ENCODE results near the gene DAAM1. TPM values are rescaled to one million over a fixed set of nuclear protein-coding genes. Genes with fewer than 3 reads are reported as not detected.

The DAAM1 gene
- total RNA-seq, 3 donors from 2014 or later (not counting 1 experiment from before 2014, with no cell fraction given), result 10.9 to 31.4 (median 12.6) TPM

- WGBS (ENCODE audit: insufficient coverage), result 95% methylated on average over 2 of the region's 2 CpGs
These were observed 183.3 kb downstream of the DAAM1 start for GRCh38 chr14:59371771-59372170.

DNA sequence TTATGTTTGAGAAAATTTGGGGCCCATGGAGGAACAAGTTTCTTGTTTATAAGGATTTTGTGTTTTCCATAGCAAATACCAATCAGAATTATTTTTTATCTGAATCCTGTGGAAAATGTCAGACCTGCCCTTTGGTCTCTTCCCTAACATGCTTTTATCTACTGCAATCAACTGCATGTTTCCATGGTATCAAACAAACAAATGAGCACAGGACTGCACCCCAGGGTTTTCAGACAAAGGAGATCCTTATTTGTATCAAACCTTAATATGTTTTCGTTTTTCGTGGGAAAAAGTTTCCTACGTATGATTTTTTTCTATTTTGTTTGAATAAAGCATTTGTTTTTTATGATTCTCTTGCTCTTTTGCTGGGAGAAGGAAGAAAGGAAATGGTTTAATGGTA lies 185.6 kb downstream of the DAAM1 start:
- Histone ChIP-seq H3K27me3 (ENCODE audit: control insufficient read depth, insufficient read depth, low read length) (no peaks in the 10 kb centered on the region), H3K27ac (ENCODE audit: low read length) (no peak overlapping the region), H3K4me3 (ENCODE audit: low read length) (no peak overlapping the region), H3K9me3 (ENCODE audit: control insufficient read depth, insufficient read depth, low read length) (no peaks in the 10 kb centered on the region), H3K36me3 (ENCODE audit: control insufficient read depth, insufficient read depth, low read length) (no peaks in the 10 kb centered on the region), H3K4me1 (ENCODE audit: control insufficient read depth, insufficient read depth, low read length) (no peaks in the 10 kb centered on the region)
- peaks cover 3% of the 10 kb centered on the region for H3K36me3 Mint-ChIP-seq
- WGBS (ENCODE audit: insufficient coverage), result 87% methylated on average over 3 of the region's 3 CpGs
- H3K4me1 Mint-ChIP-seq, result peaks cover 6 to 11% of the 10 kb centered on the region in 2 donors
- no peak overlapping the region for H3K27ac Mint-ChIP-seq
- TF ChIP-seq, protein P1, sequence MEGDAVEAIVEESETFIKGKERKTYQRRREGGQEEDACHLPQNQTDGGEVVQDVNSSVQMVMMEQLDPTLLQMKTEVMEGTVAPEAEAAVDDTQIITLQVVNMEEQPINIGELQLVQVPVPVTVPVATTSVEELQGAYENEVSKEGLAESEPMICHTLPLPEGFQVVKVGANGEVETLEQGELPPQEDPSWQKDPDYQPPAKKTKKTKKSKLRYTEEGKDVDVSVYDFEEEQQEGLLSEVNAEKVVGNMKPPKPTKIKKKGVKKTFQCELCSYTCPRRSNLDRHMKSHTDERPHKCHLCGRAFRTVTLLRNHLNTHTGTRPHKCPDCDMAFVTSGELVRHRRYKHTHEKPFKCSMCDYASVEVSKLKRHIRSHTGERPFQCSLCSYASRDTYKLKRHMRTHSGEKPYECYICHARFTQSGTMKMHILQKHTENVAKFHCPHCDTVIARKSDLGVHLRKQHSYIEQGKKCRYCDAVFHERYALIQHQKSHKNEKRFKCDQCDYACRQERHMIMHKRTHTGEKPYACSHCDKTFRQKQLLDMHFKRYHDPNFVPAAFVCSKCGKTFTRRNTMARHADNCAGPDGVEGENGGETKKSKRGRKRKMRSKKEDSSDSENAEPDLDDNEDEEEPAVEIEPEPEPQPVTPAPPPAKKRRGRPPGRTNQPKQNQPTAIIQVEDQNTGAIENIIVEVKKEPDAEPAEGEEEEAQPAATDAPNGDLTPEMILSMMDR (IDR thresholded peaks at IDR 0.05), result no peak
- H3K27me3 Mint-ChIP-seq (ENCODE audit: low read depth in 2 of 2), result peaks cover 0 to under 1% of the 10 kb centered on the region in 2 donors
- DNase-seq, result no peak
- intact Hi-C loops (cut with micrococcal nuclease), result no loop called here
- no peaks in the 10 kb centered on the region for H3K9me3 Mint-ChIP-seq
- H3K4me3 Mint-ChIP-seq, result no peak overlapping the region
- ATAC-seq, result no peak

More at GRCh38 chr14:59371771-59372170, 183.3 kb downstream of the DAAM1 start:
- no peaks in the 10 kb centered on the region for H3K27me3 Mint-ChIP-seq (ENCODE audit: low read depth in 2 of 2)
- peaks cover 6 to 11% of the 10 kb centered on the region in 2 donors for H3K4me1 Mint-ChIP-seq
- H3K4me1 ChIP-seq (ENCODE audit: control insufficient read depth, insufficient read depth, low read length), result no peaks in the 10 kb centered on the region
- intact Hi-C loops (cut with micrococcal nuclease), result no loop called here
- no peak overlapping the region for H3K4me3 Mint-ChIP-seq
- H3K27me3 ChIP-seq (ENCODE audit: control insufficient read depth, insufficient read depth, low read length), result no peaks in the 10 kb centered on the region
- H3K36me3 ChIP-seq (ENCODE audit: control insufficient read depth, insufficient read depth, low read length), result peaks cover 5% of the 10 kb centered on the region
- TF ChIP-seq, protein P1 (IDR thresholded peaks at IDR 0.05), result no peak
- no peaks in the 10 kb centered on the region for H3K9me3 ChIP-seq (ENCODE audit: control insufficient read depth, insufficient read depth, low read length)
- ATAC-seq (no peak), DNase-seq (no peak)
- no peak overlapping the region for H3K27ac Mint-ChIP-seq
- H3K4me3 ChIP-seq (ENCODE audit: low read length), result no peak overlapping the region
- no peak overlapping the region for H3K27ac ChIP-seq (ENCODE audit: low read length)
- H3K36me3 Mint-ChIP-seq, result peaks cover 14% of the 10 kb centered on the region
- no peaks in the 10 kb centered on the region for H3K9me3 Mint-ChIP-seq

- Mint-ChIP-seq H3K27ac (no peak overlapping the region), H3K4me3 (no peak overlapping the region), H3K4me1 (no peaks in the 10 kb centered on the region), H3K9me3 (no peaks in the 10 kb centered on the region), H3K27me3 (ENCODE audit: low read depth in 2 of 2) (peaks cover 0 to 6% of the 10 kb centered on the region in 2 donors), H3K36me3 (no peaks in the 10 kb centered on the region)
- Histone ChIP-seq H3K4me3 (ENCODE audit: low read length) (no peak overlapping the region), H3K4me1 (ENCODE audit: control insufficient read depth, insufficient read depth, low read length) (no peaks in the 10 kb centered on the region), H3K27ac (ENCODE audit: low read length) (no peak overlapping the region), H3K36me3 (ENCODE audit: control insufficient read depth, insufficient read depth, low read length) (no peaks in the 10 kb centered on the region), H3K9me3 (ENCODE audit: control insufficient read depth, insufficient read depth, low read length) (no peaks in the 10 kb centered on the region), H3K27me3 (ENCODE audit: control insufficient read depth, insufficient read depth, low read length) (no peaks in the 10 kb centered on the region)
- TF ChIP-seq, protein P1 (IDR thresholded peaks at IDR 0.05), result no peak
- 79% methylated on average over 2 of the region's 3 CpGs for WGBS (ENCODE audit: insufficient coverage)
- ATAC-seq (no peak), DNase-seq (no peak)
- intact Hi-C loops (cut with micrococcal nuclease), result no loop called here
These were observed 188.2 kb downstream of the DAAM1 start for GRCh38 chr14:59376686-59377085.

DNA sequence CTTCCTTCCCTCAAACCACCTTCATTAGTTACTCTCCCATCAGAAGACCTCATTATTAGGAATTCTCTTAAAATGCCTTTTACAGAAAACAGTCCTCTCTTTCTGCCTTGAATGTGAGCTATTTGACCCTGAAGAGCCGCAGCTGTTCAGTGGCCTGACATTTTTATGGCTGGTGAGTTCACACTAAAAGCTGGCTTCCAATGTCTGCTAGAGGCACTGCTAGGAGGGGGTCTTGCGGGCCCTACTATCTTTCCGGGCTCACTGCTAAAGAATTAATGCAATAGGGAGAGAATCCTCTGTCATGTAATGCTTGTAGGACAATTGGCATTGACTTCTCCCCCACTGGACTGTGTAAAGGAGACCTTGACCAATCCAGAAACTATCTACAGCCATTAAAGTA lies 189.0 kb downstream of the DAAM1 start:
- Mint-ChIP-seq H3K36me3 (no peaks in the 10 kb centered on the region), H3K27ac (no peak overlapping the region), H3K27me3 (ENCODE audit: low read depth in 2 of 2) (peaks cover 0 to 6% of the 10 kb centered on the region in 2 donors), H3K9me3 (no peaks in the 10 kb centered on the region), H3K4me3 (no peak overlapping the region), H3K4me1 (no peaks in the 10 kb centered on the region)
- WGBS (ENCODE audit: insufficient coverage), result 91% methylated on average over 3 of the region's 3 CpGs
- Histone ChIP-seq H3K4me1 (ENCODE audit: control insufficient read depth, insufficient read depth, low read length) (no peaks in the 10 kb centered on the region), H3K4me3 (ENCODE audit: low read length) (no peak overlapping the region), H3K9me3 (ENCODE audit: control insufficient read depth, insufficient read depth, low read length) (no peaks in the 10 kb centered on the region), H3K27ac (ENCODE audit: low read length) (no peak overlapping the region), H3K36me3 (ENCODE audit: control insufficient read depth, insufficient read depth, low read length) (no peaks in the 10 kb centered on the region), H3K27me3 (ENCODE audit: control insufficient read depth, insufficient read depth, low read length) (no peaks in the 10 kb centered on the region)
- ATAC-seq (no peak), DNase-seq (no peak)
- intact Hi-C loops (cut with micrococcal nuclease), result no loop called here
- TF ChIP-seq, protein P1 (IDR thresholded peaks at IDR 0.05), result no peak

All from natural killer cell (primary cell).